Activated T-helper 1 cell treated with Interleukin-2 at 50 U/mL for 16 hours (primary cell): ENCODE results near the gene MAPK8.
"Not testable (repeated sequence)": the region's sequence is repeated elsewhere in the genome, so short reads cannot be mapped to it uniquely, and the experiment has no call there.

Source experiments
- DNase-seq: peaks from one replicate; pipeline ENCODE4 v3.0.0-alpha.2; 2020; ENCODE audit warnings: low read depth

The MAPK8 gene

GRCh38 chr10:48306265-48306869 is at the start of gene MAPK8:
MAPK8 (plus strand) TSS chr10:48306677; CDS start chr10:48401661, 94,984 bp downstream.
- DNase-seq, result peak; percentile 90

GRCh38 chr10:48257407-48257961 is 49.0 kb upstream of the MAPK8 start:
- no peak for DNase-seq

DNA sequence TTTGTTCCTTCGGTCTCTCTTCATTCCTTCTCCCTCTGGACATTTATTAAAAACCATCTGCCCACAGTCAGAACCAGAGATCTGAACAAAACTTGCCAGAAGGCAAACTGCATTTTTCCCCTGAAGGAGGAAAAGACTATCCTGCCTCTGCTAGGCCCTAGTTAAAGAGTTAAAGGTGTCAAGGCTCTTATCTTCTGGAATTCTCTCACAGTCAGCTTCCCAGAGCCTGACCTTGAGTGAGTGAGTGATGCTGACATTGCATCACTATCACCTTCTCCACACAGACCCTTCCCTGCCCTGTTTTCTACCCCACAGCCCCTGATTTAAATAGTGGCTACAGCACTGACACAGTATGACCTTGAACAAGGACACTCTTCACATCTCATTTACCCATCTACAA is 48.4 kb upstream of the MAPK8 start:
- DNase-seq, result no peak

- DNase-seq, result no peak
Measured at GRCh38 chr10:48266528-48266927, 39.9 kb upstream of the MAPK8 start.

DNA sequence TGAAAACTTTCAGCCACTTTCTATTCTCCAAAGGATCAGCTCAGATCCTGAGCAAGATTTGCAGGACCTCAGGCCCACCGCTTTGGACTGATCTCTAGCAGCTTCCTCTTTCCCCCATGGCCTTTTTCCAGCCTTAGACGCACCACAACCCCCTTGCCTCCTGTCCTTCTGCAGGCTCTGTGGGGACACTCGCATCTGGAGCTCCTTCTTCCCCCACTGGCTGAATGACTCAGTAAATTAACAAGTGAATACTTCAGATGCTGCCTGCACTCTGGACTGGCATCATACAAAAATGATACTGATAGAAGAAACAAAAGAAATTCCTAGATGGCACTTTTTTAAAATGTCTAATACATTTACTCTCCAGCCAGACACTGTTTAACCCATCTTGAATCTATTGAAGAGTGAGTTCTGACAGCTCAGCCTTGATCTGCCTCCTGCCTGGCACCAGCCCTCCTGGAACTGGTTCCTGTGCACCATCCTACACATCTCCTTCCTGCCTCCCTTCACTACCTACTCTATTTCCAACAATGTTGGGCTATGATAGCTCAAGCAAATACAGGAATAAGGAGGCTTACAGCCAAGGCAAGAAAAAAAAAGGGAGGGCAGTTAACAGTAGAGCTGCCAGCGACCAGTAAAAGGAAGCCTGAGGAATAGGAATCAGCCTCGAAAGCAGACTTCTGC is 35.3 kb upstream of the MAPK8 start:
- DNase-seq, result no peak

DNA sequence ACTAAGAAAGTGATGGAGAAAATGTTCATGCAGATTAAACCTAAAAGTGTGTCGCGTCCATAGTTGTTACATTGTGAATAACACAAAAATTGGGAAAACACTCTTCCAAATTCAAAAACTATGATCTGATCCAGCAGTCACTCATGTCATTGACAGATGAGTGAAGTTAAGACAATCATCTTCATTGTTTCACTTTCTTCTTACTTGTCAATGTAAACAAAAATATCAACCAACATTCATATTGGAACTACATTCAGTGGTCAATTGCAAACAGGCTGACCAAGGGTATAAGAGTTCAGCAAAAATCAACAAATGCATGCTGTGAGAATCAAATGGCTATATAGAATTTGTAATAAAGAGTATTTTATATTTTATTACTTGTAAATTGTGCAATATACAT is 33.8 kb upstream of the MAPK8 start:
- no peak for DNase-seq

DNA sequence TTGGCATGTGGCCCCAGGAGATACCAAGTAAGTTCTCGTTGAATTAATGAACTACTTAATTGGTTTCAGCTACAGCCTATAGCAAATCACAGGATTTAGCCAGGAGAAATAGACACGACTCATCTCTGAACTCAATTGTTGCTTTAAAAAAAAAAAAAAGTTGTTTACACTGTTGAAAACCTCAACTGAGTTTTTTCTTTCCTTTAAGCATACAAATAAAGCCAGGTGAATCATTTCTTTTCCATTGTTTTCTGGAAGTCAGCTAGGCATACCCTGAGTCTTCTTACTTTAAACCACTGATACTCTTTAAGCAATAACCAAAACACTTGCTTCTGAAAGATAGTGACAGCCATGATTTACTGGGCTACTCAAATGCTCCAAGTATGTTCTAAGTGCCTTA is 32.7 kb upstream of the MAPK8 start:
- DNase-seq, result no peak

- no peak for DNase-seq
Measured at GRCh38 chr10:48274636-48275035, 31.8 kb upstream of the MAPK8 start, which contains the start of gene FRMPD2. FRMPD2 (minus strand) TSS chr10:48274696; CDS start chr10:48274567, 129 bp downstream.

DNA sequence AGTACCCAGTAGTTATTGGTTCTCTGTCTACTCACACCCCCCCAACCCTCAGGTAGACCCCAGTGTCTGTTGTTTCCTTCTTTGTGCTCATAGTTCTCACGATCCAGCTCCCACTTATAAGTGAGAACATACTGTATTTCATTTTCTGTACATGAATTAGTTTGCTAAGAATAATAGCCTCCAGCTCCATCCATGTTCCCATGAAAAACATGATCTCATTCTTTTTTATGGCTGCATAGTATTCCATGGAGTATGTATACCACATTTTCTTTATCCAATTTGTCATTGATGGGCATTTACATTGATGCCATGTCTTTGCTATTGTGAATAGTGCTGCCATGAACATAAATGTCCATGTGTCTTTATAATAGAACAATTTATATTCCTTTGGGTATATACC is 29.4 kb upstream of the MAPK8 start:
- no peak for DNase-seq

DNA sequence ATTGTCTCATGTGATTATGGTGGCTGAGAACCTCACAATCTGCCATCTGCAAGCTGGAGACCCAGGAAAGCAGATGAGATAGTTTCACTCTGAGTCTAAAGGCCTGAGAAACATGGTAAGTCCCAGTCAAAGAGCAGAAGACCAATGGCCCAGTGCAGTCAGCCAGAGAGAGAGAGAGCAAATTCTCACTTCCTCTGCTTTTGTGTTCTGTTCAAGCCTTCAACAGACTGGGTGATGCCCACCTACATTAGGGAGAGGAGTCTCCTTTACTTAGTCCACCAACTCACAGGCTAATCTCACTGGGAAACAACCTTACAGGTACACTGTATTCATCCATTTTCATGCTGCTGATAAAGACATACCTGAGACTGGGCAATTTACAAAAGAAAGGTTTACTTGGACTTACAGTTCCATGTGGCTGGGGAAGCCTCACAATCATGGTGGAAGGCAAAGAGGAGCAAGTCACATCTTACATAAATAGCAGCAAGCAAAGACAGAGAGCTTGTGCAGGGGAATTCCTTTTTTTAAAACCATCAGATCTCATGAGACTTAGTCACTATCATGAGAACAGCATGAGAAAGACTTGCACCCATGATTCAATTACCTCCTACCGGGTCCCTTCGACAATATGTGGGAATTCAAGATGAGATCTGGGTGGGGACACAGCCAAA is 27.3 kb upstream of the MAPK8 start:
- DNase-seq, result no peak

DNA sequence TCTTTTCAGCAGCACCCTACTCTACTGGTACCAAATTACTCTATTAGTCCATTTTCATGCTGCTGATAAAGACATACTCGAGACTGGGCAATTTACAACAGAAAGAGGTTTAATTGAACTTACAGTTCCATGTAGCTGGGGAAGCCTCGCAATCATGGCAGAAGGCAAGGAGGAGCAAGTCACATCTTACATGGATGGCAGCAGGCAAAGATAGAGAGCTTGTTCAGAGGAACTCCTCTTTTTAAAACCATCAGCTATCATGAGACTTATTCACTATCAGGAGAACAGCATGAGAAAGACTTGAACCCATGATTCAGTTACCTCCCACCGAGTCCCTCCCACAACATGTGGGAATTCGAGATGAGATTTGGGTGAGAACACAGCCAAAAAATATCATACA is 24.8 kb upstream of the MAPK8 start:
- DNase-seq, result not testable (repeated sequence)

DNA sequence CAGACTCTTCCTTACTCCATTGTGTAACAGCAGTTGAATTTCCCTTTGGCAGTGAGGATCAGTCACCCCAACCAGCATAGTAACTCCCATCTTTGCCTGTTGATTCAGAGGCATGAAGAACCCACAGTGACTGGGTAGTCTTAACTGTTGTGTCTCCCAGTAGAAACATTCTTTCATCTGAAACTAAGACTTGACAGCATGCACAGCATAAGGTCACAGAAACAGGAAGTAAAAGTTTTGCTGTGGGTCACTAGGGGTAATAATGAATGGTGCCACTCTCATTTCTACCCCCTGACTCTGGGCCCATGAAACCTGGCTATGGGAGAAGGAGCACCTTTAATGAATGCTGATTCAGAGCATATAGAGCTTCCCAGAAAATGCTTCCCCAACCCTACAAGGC is 23.6 kb upstream of the MAPK8 start:
- no peak for DNase-seq

GRCh38 chr10:48284002-48284546 is 22.4 kb upstream of the MAPK8 start:
- no peak for DNase-seq

GRCh38 chr10:48284811-48285210 is 21.7 kb upstream of the MAPK8 start:
- DNase-seq, result no peak

DNA sequence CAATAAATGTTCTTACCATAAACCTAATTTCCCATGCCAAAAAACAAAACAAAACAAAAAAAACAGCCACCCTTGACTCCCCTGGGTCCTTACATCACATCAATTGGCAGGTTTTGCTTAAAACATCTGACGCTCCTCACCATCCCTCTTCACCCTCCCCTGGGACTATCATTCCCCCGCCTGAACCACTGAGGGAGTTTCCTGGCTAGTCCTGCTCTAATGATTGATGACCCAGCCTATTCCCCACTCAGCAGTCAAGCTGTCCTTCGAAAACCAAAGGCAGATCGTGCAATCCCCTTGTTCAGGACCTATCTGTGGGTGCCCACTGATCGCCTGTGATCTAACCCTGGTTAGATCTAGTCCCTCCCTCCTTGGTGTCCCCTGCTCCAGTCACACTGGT is 20.8 kb upstream of the MAPK8 start:
- no peak for DNase-seq

GRCh38 chr10:48286356-48286755 is 20.1 kb upstream of the MAPK8 start:
- DNase-seq, result no peak

- no peak for DNase-seq
Measured at GRCh38 chr10:48287417-48288391, 18.8 kb upstream of the MAPK8 start.

- no peak for DNase-seq
Measured at GRCh38 chr10:48288661-48289060, 17.8 kb upstream of the MAPK8 start.

DNA sequence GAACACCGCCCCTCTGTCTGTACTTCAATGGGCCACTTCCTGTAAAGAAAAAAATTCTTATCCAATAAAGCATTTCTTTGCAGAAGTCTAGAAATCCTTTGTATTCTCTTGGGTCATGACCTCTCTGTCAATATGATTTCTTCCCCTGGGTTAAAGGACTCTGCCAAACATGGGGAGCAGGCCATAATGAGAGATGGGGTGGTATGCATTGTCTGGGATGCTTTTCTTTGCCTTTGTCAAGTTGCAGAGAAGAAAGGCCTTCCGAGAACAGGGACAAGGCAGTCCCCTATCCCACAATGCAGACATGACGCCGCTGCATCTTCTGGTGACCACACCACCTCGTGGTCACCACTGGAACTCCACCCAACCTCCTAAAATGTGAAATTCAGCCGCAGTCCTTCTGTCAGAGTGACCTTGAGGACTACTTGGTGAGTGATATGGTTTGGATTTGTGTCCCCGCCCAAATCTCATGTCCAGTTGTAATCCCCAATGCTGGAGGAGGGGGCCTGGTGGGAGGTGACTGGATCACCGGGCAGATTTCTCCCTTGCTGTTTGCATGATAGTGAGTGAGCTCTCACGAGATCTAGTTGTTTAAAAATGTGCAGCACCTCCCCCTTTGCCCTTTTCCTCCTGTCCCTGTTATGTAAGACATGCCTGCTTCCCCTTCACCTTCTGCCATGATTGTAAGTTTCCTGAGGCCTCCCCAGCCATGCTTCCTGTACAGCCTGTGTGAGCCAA is 16.8 kb upstream of the MAPK8 start:
- peak; percentile 4 for DNase-seq

- no peak for DNase-seq
Measured at GRCh38 chr10:48290286-48290685, 16.2 kb upstream of the MAPK8 start.

DNA sequence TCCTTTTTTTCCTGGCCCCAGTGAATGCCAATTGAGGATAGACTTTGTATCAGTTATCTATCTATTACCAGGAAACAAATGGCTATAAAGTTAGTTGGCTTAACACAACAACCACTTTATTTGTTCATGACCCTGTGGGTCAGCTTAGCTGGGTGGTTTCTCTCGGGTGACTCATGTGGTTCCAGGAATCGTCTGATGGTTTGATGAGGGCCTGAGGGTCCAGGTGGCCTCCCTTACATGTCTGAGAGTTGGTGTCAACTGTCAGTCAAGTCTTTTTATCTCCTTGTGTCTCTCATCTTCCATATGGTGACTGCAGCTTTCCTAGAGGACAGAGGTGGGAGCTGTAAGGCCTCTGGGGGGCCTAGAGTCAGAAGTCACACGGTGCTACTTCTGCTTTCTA is 15.3 kb upstream of the MAPK8 start:
- DNase-seq, result no peak
